Activated CD4-positive, alpha-beta T cell treated with anti-CD3 and anti-CD28 coated beads, Interleukin-2, amount 50 U/mL, for 1 hour (primary cell): Measurements from ENCODE around the gene ANKDD1B.

Source experiments
- DNase-seq: peaks from one replicate; pipeline ENCODE4 v3.0.0-alpha.2; 2020

ANKDD1B gene

DNA sequence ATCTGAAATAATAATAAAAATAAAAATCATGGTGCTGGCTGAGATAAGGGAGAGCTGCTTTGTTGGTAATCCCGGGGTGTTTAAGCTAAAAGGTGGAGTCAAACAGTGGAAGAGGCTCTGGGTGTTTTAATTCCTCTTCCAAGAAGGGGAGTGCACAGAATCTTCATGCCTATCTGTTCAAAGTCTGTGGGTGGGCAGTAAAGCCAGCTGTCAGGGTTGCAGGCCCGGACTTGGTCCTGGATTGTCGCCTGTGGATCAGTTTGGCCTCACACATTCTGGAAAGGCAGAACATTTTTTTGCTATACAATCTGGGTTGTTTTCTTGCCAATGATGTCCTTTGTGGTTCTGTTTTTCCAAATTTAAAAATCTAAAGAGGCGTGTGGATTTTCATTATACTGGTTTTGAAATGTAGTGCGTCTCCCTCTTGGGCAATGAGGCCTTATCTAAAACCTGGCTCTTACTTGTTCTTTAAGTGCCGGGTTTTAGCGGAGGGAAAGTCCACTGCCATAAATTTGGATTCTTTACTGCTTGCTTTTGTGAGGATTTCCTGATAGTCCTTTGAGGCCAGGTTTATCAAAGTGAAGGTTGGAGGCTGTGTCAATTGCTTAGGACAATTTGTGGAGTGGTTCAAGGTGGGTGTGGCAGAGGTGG, 5.8 kb downstream of the ANKDD1B start:
- DNase-seq: no peak

DNA sequence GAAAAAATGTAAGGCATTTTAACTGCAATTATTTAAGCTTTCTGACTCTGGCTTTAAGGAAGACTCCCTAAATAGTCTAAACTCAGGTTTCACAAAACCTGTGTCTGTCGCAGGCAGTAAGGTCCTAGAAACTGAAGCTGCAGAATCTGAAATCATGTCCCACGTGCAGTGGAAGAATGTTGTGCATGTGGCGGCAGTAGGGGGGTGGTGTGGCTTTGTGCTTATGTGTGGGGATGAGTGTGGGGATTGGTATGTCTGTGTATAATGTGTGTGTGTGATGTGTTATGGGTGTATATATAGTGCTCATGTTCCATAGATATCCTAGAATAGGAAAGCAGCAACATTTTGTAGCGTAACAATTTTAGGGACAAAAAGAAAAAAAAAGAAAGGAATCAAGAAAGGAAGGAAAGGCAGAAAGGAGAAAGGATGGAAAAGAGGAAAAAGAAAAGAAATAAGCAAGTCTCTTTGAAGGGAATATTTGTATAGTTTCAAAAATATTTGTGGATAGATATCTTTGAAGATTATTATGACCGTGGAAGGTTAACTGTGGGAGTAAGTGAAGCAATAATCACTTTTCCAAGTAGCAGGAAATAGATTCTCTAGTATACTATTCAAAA, 6.6 kb downstream of the ANKDD1B start:
- DNase-seq: no peak

DNA sequence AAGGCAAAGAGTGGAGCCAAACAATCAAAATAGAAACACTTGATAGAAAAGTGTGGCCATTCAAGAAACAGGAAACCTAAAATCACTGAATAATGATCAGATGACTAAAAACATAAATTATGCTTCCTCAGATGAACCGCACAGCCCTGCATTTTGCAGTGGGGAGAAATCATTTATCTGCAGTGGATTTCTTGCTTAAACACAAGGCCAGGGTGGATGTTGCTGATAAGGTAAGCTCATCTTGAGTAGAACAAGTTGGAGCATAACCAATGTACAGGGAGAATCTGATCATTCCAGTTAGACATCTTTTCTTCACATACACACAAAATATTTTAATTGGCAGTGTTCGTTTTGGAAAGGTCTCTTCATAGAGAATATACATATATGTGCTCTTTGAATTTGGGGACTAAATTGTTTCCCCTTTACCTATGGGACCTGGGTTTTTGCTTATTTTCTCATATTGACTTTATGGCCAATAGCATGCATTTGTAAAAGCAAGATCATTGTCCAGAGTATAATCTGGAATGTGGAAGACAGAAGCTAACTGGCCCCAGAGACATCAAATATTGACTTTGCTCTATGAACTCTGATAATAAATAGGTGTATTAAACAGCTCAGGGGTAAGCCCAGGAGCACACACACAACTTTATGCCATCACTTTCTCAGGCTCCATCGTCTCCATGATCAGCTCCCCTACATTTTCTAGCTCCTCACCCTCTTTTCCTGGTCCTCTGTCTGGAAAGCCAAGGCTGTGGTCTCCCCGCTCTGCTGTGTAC, 9.1 kb downstream of the ANKDD1B start:
- no peak for DNase-seq

DNA sequence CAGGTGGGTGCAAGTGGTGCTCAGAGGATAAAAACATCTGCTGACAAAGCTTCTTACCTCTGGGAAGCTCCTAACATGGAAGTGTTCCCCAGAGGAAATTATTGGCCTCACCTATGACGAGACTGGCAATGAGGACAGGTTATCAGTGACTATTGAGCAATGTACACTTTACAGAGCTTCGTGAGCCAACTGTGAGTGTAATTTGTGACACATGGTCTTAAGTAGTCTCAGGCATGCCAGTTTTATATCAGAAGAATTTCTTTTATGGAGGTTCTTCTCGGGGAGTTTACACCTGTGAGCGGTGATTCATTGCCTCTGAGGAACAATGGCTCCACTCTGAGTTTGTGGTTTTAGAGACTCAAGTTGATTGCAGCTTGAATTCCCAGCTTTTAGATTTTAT, 11.3 kb downstream of the ANKDD1B start:
- no peak for DNase-seq

DNA sequence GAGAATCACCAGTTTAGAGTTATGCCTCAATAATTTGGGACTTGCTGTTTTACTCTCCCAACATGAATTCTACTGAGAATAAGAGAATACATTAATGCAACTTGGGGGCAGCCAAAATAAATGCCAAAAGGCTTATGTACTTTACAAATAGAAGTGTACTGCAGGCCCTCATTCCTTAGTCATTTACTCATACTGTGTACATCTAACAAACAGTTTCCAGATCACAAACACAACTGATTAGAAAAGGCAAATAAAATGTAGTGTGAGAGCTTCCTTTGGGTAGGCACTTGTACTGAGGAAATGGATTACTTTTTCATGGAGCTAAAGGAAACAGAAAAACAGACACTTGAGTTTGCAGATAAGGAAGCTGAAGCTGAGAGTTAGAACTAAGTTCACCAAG, 12.6 kb downstream of the ANKDD1B start:
- no peak for DNase-seq

DNA sequence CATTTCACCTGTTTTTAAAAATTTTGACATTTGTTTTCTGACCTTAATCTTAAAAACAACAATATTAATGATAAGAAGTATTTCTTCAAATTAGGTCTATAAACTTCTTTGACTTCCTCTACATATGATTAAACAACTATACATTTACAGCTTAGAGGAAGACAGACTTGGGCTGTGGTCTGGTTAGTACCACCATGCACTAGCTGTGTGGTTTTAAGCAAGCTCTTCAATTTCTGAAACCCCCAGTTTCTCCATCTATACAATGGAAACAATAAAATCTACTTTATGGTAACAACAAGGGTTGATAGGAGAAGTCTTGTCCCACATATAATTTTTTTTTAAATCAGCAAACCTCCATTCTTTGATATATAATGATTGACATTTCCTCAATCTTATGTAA, 15.7 kb downstream of the ANKDD1B start:
- DNase-seq: no peak

DNA sequence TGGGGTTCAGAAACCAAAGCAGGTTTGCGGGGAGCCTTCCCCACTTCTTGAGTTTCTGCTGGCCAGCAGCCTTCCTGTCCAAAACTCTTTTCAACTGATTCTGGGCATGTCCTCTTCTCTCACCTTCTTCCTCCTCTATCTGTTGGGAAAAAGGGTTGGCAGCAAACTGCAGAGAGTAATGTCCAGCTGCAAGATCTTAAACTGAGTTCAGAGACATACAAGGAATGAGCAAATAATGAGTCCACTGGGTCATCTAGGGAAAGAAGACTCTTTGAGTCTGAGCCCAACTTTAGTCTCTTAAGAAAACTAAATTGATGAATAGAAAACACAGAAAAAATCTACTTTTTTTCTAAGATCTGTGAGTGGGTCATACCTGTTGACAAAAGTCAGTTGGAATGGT, 16.5 kb downstream of the ANKDD1B start:
- no peak for DNase-seq

DNA sequence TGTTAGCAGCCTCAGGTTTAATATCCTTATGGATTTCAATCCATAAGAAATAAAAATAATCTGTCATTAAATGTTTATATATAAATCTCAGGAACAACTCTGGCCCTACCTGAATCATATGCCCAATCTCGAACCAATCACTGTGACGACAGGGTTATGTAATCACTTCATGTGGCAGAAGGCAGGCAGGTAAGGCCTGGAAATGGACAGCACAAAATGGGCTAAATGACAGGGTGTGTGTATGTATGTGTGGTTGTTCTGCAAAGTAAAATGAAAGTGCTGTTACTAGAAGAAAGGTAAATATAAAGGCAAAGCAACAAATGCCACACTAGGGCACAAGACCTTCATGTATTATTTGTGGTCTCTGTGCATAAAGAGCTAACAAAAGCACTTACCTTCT, 19.6 kb downstream of the ANKDD1B start:
- no peak for DNase-seq

DNA sequence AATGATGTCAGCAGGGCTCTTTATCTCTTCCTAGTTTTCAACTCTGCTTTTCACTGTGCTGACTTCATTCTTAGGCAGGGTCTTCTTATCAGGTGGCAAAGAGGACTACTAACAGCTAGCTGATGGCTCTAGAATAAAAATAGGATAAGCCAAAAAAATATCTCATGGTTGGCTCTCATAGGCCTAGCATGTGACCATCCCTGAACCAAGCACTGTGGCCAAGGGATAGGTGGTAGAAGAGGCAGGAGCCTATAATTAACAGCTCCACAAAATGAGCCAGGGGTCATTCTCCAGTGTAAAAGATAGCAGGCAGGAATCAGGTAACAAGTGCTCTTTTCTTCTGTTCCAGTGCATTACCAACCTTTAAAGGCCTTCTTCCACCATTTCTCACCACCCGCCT, 21.1 kb downstream of the ANKDD1B start:
- DNase-seq: no peak

DNA sequence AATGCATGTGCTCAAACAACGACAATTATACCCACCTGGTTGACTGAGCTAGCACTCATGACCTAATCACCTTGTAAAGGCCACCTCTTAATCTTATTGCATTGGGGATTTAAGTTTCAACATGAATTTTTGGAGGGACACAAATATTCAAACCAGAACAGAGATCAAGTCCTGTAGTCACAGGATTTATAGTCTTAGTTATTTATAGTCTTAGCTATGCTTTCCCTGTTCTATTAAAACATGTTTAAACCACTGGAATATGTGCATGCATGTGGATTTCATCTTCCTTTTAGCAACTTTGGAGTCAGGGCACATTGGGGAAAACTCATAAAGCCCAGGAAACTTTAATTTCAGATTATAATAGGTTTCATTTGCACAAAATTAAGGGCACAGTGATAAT, 26.7 kb downstream of the ANKDD1B start:
- no peak for DNase-seq

DNA sequence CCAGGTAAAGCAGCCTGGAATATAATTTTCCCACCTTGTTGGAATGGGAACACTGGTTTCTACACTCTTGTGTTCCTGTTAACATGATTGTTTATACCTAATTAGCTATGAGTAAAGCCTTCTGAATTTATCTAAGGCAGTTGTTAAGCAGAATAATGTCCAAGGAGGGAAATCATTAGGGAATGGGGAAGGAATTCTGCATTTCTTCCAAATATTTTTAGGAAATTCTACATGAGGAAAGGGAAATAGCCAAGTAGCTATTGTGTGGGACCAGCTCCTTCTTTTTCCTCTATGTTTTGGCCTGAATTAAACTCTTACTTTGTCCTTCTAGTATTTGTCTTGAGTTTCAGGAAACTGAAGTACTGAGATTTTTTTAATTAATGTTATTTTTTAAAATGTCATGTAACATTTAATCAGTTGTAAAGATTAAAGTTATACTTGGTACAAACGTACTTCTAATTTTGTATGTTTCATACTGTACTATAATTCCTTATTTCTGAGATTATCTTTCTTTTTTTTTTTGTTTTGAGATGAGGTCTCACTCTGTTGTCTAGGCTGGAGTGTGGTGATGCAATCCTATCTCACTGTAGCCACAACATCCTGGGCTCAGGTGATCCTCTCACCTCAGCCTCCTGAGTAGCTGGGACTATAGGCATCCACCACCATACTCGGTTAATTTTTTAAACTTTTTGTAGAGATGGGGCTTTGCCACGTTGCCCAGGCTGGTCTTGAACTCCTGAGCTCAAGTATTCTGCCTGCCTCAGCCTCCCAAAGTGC, 28.5 kb downstream of the ANKDD1B start:
- DNase-seq: no peak

DNA sequence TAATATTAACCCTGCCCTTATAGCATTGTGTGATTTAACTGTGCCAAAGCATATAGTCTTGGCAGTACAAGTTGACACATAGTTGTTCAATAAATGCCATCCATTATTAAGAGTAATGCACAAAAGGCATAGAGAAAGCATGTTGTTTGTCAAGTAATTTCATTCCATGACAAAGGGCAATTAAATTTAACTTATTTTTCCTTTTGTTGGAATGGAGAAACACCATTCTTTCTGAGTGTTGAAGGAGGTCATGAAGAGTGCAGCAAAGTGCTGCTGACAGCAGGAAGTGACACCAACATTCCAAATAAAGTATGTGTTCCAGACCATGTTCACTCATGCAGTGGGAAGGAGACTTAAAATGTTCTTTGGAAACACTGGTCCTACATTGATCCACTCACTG, 29.1 kb downstream of the ANKDD1B start:
- no peak for DNase-seq

DNA sequence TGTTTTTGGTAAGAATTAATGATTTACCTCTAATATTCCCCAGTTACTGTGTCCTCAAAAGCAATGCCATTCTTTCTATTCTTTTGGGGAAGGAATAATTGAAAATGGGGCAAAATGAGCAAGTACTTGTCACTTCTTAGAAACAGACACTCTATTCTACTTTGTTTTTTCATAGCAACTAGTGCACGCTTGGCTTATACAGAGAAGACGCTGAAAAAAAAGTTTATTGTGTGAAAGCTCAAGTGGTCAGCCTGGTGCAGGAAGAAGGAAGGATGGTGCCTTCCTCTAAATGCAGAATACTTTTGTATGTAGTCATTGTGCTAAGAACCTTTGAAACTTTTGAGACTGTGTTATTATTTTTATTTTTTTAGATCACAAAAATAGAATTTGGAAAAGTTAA, 29.6 kb downstream of the ANKDD1B start:
- DNase-seq: no peak

DNA sequence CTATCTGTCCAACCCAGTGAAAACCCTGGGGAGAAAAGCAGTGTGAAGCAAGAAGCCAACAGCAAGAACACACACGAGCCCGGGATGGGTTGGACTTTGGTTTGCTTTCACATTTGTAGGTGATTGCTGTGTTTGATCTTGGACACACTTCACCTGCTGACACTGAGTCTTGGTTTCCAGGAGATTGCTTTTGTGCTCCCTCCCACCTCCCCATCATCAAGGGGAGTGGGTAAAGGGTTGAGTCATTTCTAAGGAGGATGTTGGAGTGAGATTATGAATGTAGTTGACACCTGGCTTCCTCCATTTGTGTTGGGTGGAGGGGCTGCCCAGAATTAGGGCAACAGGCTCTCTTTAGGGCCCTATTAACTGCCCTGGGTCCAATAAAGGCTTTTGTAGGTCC, 37.5 kb downstream of the ANKDD1B start:
- DNase-seq: no peak

DNA sequence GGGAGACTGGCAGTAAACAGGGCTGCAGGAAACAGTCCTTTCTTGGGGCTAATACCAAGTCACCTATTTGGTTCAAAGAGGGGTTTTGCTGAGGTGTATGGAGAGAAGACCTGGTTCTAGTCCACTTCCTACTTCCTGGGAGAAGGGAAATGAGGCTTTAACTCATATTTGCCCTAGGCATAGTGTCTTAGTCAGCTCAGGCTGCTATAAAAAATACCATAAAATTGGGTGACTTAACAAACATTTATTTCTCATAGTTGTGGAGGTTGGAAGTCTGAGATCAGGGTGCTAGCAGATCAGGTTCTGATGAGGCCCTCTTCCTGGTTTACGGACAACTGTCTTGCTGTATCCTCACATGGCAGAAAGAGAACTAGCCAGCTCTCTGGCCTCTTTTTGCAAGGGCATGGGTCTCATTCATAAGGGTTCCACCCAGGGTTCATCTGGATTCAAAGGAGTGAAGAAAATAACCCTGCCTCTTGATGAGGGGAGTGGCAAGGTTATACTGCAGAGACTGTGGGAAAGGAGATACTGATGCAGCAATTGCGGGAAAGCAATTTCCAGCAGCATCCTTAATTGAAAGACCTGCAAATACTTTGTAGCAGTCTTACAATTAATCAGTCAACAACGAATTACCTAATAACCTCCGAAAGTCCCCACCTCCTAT, 40.5 kb downstream of the ANKDD1B start:
- DNase-seq: no peak

DNA sequence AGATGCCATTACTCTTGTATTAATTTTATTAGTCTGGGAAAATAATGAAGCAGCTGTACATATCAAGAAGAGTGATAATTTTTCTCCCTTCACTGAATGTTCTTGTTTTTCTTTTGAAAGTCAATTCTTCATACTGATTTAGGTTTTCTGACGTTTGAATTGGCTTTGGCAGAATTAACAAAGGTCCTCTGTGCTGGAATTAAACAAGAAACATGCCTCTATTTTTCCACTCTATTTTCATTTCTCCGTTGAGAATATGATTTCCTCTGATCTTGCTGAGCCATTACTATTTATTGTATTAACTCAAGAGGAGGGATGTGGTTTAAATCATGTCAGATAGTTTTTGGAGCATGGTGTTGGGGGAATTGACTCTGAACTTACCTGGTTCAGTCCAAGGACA, 42.3 kb downstream of the ANKDD1B start:
- DNase-seq: no peak

DNA sequence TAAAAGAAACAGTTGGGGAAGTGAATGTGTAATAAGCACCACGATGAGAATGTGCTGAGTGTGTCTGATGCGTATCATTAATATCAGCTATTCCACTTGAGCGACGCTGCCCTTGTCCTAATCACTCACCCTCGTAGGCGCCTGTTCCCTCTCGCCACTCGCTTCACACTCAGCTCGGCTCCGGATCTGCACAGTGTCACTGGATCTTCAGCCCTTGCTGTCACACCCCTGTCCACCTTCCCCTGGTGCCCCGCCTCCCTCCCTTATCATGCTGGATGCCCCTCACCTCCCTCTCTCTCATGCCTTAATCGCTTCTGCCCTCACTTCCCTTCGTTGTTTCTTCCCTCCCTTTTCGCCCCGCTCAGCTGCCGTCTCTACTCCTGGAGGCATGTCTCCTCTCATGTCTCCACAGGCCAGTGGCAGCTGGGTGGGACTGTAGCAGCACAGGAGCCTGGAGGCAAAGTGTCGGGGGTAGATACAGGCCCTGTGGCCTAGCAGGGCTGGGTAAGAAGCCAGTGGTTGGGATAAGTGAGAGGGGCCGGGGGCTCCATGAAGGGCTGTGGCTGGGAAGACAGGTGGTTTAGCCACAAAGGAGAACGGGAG, 43.5 kb downstream of the ANKDD1B start:
- DNase-seq: no peak

DNA sequence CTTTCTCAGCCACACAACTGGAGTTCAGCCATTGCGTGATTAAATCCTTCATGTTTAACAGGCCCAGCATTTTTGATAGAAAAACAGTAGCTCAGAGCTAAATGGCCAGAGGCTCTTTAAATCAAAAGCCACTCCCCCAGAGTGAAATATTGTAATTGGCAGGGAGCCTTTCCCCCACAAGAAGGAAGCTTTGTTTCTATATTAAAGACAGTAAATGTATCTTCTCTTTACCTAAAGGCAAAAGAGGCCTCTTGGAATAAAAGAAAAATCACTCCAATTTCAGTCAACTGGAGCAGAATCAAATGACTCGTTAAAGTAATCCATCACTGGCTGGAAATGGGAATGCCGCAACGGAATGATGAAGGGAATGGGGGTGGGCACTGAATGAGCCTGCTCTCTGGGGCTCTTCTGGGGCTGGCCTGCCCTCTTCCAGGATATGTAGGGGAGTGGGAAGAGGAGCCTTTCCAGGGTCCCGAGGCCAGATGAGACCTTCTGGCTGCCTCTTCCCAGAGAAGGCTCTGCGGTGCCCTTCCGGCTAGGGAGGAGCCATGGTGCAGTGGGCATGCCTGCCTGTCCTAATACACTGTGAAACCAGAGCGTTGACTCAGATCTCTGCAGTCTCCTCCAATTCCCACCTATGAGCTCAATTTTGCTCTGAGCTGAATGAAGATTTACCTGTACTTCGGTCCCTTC, 45.2 kb downstream of the ANKDD1B start:
- DNase-seq: no peak

DNA sequence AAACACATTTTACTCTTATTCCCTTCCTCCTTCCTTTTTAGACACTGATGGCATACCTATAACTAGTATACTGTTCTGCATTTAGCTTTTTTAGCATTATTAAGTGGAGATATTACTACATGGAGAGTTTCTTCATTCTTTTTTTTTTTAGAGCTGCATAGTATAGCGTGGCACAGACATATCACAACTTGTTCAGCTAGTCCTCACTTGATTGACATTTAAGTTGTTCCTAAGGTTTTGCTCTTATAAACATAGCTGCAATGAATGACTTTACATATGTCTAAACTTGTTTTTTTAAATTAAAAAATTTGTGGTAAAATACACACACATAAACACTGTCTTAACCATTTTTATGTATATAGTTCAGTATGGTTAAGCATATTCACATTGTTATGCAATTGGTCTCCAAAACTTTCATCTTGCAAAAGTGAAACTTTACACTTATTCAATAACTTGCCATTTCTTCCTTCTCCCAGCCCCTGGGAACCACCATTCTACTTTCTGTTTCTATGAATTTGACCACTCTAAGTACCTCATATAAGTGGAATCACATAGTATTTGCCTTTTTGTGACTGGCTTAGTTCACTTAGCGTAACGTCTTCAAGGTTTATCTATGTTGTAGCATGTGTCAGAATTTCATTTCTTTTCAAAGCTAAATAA, 48.7 kb downstream of the ANKDD1B start:
- no peak for DNase-seq

DNA sequence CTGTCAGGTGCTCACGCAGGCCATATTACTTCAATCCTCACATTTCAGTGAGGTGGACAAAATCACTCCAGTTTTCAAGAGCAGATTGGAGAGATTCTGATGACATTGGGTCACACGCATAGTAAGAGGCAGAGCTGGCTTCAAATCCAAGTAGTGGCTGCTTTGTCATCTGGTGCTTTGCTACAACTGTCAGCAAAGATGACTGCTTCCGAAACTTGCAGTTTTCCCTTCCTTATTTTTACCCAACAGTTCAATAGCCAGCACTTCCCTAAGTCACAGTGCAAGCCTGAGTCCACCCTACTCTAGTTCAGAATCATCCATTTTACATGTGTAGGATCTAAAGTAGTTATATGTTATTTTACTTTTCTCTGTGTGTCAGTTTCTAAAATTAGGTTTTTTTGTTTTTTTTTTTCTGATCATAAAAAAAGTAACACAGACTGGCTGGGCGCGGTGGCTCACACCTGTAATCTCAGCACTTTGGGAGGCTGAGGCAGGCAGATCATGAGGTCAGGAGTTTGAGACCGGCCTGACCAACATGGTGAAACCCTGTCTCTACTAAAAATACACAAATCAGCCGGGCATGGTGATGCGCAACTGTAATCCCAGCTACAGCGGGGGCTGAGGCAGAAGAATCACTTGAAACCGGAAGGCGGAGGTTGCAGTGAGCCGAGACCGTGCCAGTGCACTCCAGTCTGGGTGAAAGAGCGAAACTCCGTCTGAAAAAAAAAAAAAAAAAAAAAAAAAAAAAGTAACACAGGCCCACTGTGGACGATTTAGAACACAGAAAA, 49.6 kb downstream of the ANKDD1B start:
- no peak for DNase-seq

DNA sequence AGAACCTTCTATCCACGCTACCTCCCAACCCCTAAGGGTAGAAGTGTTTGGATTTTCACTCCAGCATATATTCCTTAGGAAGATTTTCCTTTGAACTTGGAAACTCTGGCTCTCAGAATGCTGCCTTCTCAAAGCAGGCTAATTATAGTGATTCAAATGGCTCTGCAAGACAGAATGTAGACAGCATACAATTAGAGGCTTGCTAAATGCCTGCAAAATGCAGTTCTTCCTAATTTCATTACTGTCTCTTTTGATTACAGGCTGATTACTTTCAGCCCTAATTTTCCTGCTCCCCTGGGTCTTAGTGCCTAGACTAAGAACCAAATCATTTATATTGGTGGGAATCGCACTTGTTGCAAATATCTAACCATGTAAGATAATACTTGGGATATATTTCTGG, 50.8 kb downstream of the ANKDD1B start:
- DNase-seq: no peak
